HT-29 (cell line): ENCODE results near the gene TRIM58. TPM values are rescaled to one million over a fixed set of nuclear protein-coding genes. Genes with fewer than 3 reads are reported as not detected.
A peak's percentile ranks its signal among the peaks of the same experiment; 100 is the strongest.

Experiments used
- DNase-seq: peaks from one replicate; pipeline ENCODE4 v3.0.0-alpha.2; 2015; ENCODE audit warnings: low spot score
- total RNA-seq: library from RNA; depleted of rRNA; stranded (reverse); fragments of >200 nt; shearing (Covaris generic); gene quantifications from 2 replicates; pipeline ENCODE4 v1.2.3, GENCODE V29; 2014; rRNA removed

The TRIM58 gene
- total RNA-seq, 1 experiment from 2014 or later = not detected

- no peak for DNase-seq
These were observed 27.9 kb downstream of the TRIM58 start for GRCh38 chr1:247884797-247885413.

GRCh38 chr1:247895163-247895637, 38.2 kb downstream of the TRIM58 start, which contains the start of gene OR2W3:
Gene OR2W3 (plus strand): TSS chr1:247895587. CDS start chr1:247895587, 0 bp downstream.
- no peak for DNase-seq

GRCh38 chr1:247895976-247896375, 39.0 kb downstream of the TRIM58 start:
- DNase-seq = no peak

- DNase-seq = no peak
These were observed 47.1 kb downstream of the TRIM58 start for GRCh38 chr1:247904122-247904521.

GRCh38 chr1:247905181-247905580, 48.2 kb downstream of the TRIM58 start:
- DNase-seq = no peak

GRCh38 chr1:247905910-247906503, 49.0 kb downstream of the TRIM58 start:
- no peak for DNase-seq

- DNase-seq = peak; percentile 15
These were observed 49.6 kb downstream of the TRIM58 start for GRCh38 chr1:247906504-247907047.

- DNase-seq = no peak
These were observed 51.8 kb downstream of the TRIM58 start for GRCh38 chr1:247908766-247909165.

- no peak for DNase-seq
These were observed 56.8 kb downstream of the TRIM58 start for GRCh38 chr1:247913786-247914185.

- no peak for DNase-seq
These were observed 58.1 kb downstream of the TRIM58 start for GRCh38 chr1:247914941-247915662.

- DNase-seq = no peak
These were observed 63.0 kb downstream of the TRIM58 start, which contains the start of gene OR2T8 for GRCh38 chr1:247919952-247920351. Gene OR2T8 (plus strand): TSS chr1:247920252. CDS start chr1:247921018, 766 bp downstream.

GRCh38 chr1:247923941-247924340, 67.0 kb downstream of the TRIM58 start:
- no peak for DNase-seq

- DNase-seq = no peak
These were observed 67.9 kb downstream of the TRIM58 start, which contains the start of gene OR2AJ1 for GRCh38 chr1:247924868-247925267. Gene OR2AJ1 (plus strand): TSS chr1:247924889. CDS start chr1:247933769, 8,880 bp downstream.

Other genes starting within 250 kb of the TRIM58 start
- not detected in 2 replicates for gene OR13G1, start 177.4 kb upstream of the TRIM58 start, total RNA-seq
- gene OR6F1, start 140.5 kb upstream of the TRIM58 start, total RNA-seq = not detected in 2 replicates
- not detected in 2 replicates for gene OR14K1, start 118.6 kb upstream of the TRIM58 start, total RNA-seq
- gene OR14A2, start 109.0 kb upstream of the TRIM58 start, total RNA-seq = not detected in 2 replicates
- not detected in 2 replicates for gene OR1C1, start 96.6 kb upstream of the TRIM58 start, total RNA-seq
- gene OR14A16, start 33.1 kb upstream of the TRIM58 start, total RNA-seq = not detected in 2 replicates
- gene OR11L1, start 15.3 kb upstream of the TRIM58 start, total RNA-seq = not detected in 2 replicates
- gene OR2W3, start 38.4 kb downstream of the TRIM58 start, total RNA-seq = not detected in 2 replicates
- not detected in 2 replicates for gene OR2T8, start 63.1 kb downstream of the TRIM58 start, total RNA-seq
- not detected in 2 replicates for gene OR2AJ1, start 67.7 kb downstream of the TRIM58 start, total RNA-seq
- not detected in 2 replicates for gene OR2L8, start 91.7 kb downstream of the TRIM58 start, total RNA-seq
- gene OR2AK2, start 108.0 kb downstream of the TRIM58 start, total RNA-seq = not detected in 2 replicates
- gene OR2L5, start 156.5 kb downstream of the TRIM58 start, total RNA-seq = not detected in 2 replicates
- gene OR2L2, start 172.9 kb downstream of the TRIM58 start, total RNA-seq = not detected in 2 replicates
- not detected in 2 replicates for gene OR2L3, start 189.6 kb downstream of the TRIM58 start, total RNA-seq
- not detected in 2 replicates for gene OR2L13, start 238.0 kb downstream of the TRIM58 start, total RNA-seq